Breast epithelium (tissue), 3 donors: ENCODE measurements around the gene RAB9A.

Experiments used
- POLR2A ChIP-seq: fragments of 450-650 bp; IDR thresholded peaks from one replicate; pipeline ENCODE4 v1.6.1; 2016; ENCODE audit warnings: antibody characterized with exemption, mild to moderate bottlenecking, moderate library complexity
- TF ChIP-seq, protein P1 (sequence below), 3 donors: fragments of 450-650 bp; IDR thresholded peaks; one replicate each; pipeline ENCODE4 v1.5.1; 2016 to 2017; ENCODE audit warnings: antibody characterized with exemption in 3 of 3, mild to moderate bottlenecking in 3 of 3, moderate library complexity in 3 of 3

DNA sequence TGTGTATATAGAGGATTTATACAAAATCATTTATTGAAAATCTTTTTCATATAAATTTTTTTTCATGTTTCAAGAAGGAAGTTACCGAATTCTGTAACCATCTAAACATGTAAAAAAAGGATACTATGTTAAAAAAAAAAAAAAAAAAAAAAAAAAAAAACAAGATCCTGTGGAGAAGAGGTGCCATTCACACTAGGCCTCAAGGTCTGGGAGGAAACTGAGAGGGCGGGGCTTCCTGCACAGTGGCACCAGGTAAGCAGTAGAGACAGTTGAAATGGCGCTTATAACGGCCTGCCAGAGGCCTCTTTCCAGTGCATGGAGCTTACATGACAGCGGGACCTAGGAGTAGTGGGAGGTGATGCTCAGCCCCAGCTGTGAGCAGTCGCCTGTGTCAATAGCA lies 28.0 kb downstream of the RAB9A start:
- no peak for TF ChIP-seq POLR2A
- TF ChIP-seq, protein P1, sequence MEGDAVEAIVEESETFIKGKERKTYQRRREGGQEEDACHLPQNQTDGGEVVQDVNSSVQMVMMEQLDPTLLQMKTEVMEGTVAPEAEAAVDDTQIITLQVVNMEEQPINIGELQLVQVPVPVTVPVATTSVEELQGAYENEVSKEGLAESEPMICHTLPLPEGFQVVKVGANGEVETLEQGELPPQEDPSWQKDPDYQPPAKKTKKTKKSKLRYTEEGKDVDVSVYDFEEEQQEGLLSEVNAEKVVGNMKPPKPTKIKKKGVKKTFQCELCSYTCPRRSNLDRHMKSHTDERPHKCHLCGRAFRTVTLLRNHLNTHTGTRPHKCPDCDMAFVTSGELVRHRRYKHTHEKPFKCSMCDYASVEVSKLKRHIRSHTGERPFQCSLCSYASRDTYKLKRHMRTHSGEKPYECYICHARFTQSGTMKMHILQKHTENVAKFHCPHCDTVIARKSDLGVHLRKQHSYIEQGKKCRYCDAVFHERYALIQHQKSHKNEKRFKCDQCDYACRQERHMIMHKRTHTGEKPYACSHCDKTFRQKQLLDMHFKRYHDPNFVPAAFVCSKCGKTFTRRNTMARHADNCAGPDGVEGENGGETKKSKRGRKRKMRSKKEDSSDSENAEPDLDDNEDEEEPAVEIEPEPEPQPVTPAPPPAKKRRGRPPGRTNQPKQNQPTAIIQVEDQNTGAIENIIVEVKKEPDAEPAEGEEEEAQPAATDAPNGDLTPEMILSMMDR (IDR thresholded peaks at IDR 0.05) = no peak
